H9 (cell line): ENCODE results near the gene RBFOX2. TPM values are rescaled to one million over a fixed set of nuclear protein-coding genes. Genes with fewer than 3 reads are reported as not detected.

ENCODE experiments used
- DNase-seq: peaks from one replicate; pipeline ENCODE4 v3.0.0-alpha.2; 2017
- H2AFZ ChIP-seq: one replicate; pipeline ENCODE4 v1.6.1; 2013; ENCODE audit warnings: mild to moderate bottlenecking, low read length, control low read depth, moderate library complexity
- H2AK5ac ChIP-seq: 2 replicates; pipeline ENCODE4 v1.6.1; 2013; ENCODE audit warnings: low read length, control low read depth, mixed read lengths; ENCODE audit not compliant: insufficient read length
- H2BK120ac ChIP-seq: one replicate; pipeline ENCODE4 v1.6.1; 2013; ENCODE audit warnings: low read depth, mild to moderate bottlenecking, low read length, control low read depth, inconsistent platforms; ENCODE audit not compliant: poor library complexity, severe bottlenecking
- H2BK12ac ChIP-seq: 2 replicates; pipeline ENCODE4 v1.6.1; 2013; ENCODE audit warnings: low read length, control low read depth, mixed read lengths, low read depth; ENCODE audit not compliant: insufficient read length
- H2BK15ac ChIP-seq: 2 replicates; pipeline ENCODE4 v1.6.1; 2013; ENCODE audit warnings: low read depth, low read length, control low read depth
- H2BK20ac ChIP-seq: one replicate; pipeline ENCODE4 v1.6.1; 2013; ENCODE audit warnings: low read depth, mild to moderate bottlenecking, low read length, control low read depth, inconsistent platforms; ENCODE audit not compliant: poor library complexity, severe bottlenecking
- H2BK5ac ChIP-seq: 2 replicates; pipeline ENCODE4 v1.6.1; 2013; ENCODE audit warnings: low read length, control low read depth, mixed read lengths; ENCODE audit not compliant: insufficient read length
- H3K14ac ChIP-seq: 2 replicates; pipeline ENCODE4 v1.6.1; 2013; ENCODE audit warnings: low read length, control low read depth; ENCODE audit not compliant: insufficient read depth
- H3K18ac ChIP-seq: 2 replicates; pipeline ENCODE4 v1.6.1; 2013; ENCODE audit warnings: low read depth, mild to moderate bottlenecking, mixed read lengths, low read length, control low read depth; ENCODE audit not compliant: insufficient read length
- H3K23ac ChIP-seq: 2 replicates; pipeline ENCODE4 v1.6.1; 2013; ENCODE audit warnings: low read length, control low read depth, mixed read lengths, low read depth; ENCODE audit not compliant: insufficient read length
- H3K23me2 ChIP-seq: 2 replicates; pipeline ENCODE4 v1.6.1; 2013; ENCODE audit warnings: low read depth, mild to moderate bottlenecking, mixed read lengths, low read length, control low read depth; ENCODE audit not compliant: insufficient read length, poor library complexity, severe bottlenecking
- H3K27ac ChIP-seq: 2 replicates; pipeline ENCODE4 v1.5.1; 2013; ENCODE audit warnings: low read length, control low read depth, mixed read lengths, low read depth; ENCODE audit not compliant: insufficient read length
- H3K27me3 ChIP-seq: 2 replicates; pipeline ENCODE4 v1.6.1; 2013; ENCODE audit warnings: low read length, control low read depth, inconsistent platforms; ENCODE audit not compliant: insufficient read depth
- H3K4ac ChIP-seq: 2 replicates; pipeline ENCODE4 v1.6.1; 2013; ENCODE audit warnings: low read depth, mild to moderate bottlenecking, control low read depth, inconsistent platforms, low read length, moderate library complexity
- H3K4me1 ChIP-seq: 2 replicates; pipeline ENCODE4 v1.6.1; 2013; ENCODE audit warnings: low read length, control low read depth, inconsistent platforms; ENCODE audit not compliant: insufficient read depth
- H3K4me2 ChIP-seq: 2 replicates; pipeline ENCODE4 v1.6.1; 2013; ENCODE audit warnings: low read length, control low read depth, mixed read lengths; ENCODE audit not compliant: insufficient read length, insufficient read depth
- H3K56ac ChIP-seq: 2 replicates; pipeline ENCODE4 v1.6.1; 2013; ENCODE audit warnings: low read depth, mild to moderate bottlenecking, mixed read lengths, low read length, control low read depth; ENCODE audit not compliant: insufficient read length
- H3K79me1 ChIP-seq: 2 replicates; pipeline ENCODE4 v1.6.1; 2013; ENCODE audit warnings: low read depth, mild to moderate bottlenecking, moderate library complexity, low read length, control low read depth, inconsistent platforms; ENCODE audit not compliant: insufficient read depth, poor library complexity, severe bottlenecking
- H3K79me2 ChIP-seq: 2 replicates; pipeline ENCODE4 v1.6.1; 2013; ENCODE audit warnings: low read length, control low read depth, inconsistent platforms; ENCODE audit not compliant: insufficient read depth
- H3K9ac ChIP-seq: 2 replicates; pipeline ENCODE4 v1.6.1; 2013; ENCODE audit warnings: low read length, control low read depth, mixed read lengths; ENCODE audit not compliant: insufficient read length; ENCODE audit errors: extremely low read depth
- H3K9me3 ChIP-seq: one replicate; pipeline ENCODE4 v1.6.1; 2013; ENCODE audit warnings: low read depth, low read length, inconsistent platforms; ENCODE audit not compliant: control insufficient read depth
- H3T11ph ChIP-seq: one replicate; pipeline ENCODE4 v1.6.1; 2013; ENCODE audit warnings: mild to moderate bottlenecking, low read length, control low read depth, inconsistent platforms
- H4K20me1 ChIP-seq: one replicate; pipeline ENCODE4 v1.6.1; 2013; ENCODE audit not compliant: control insufficient read depth, insufficient read length, insufficient read depth
- H4K5ac ChIP-seq: 2 replicates; pipeline ENCODE4 v1.6.1; 2013; ENCODE audit warnings: low read depth, mild to moderate bottlenecking, mixed read lengths, low read length, control low read depth; ENCODE audit not compliant: insufficient read length
- H4K8ac ChIP-seq: replicated peaks from 2 replicates; pipeline ENCODE4 v1.6.1; 2013; ENCODE audit warnings: low read length, control low read depth, mixed read lengths, low read depth; ENCODE audit not compliant: insufficient read length
- H4K91ac ChIP-seq: 2 replicates; pipeline ENCODE4 v1.6.1; 2013; ENCODE audit warnings: low read depth, mild to moderate bottlenecking, moderate library complexity, mixed read lengths, low read length, control low read depth; ENCODE audit not compliant: insufficient read length
- H3K27ac Mint-ChIP-seq, 3 experiments: 2 replicates in 2 of 3; 3 replicates in 1 of 3; pipeline ENCODE4 v1.8.0; 2020 to 2021; ENCODE audit warnings: mixed read lengths in 3 of 3, mild to moderate bottlenecking in 1 of 3, moderate library complexity in 1 of 3
- H3K27me3 Mint-ChIP-seq: 2 replicates; pipeline ENCODE4 v1.8.0; 2021; ENCODE audit warnings: low read depth, mild to moderate bottlenecking, moderate library complexity, mixed read lengths
- H3K36me3 Mint-ChIP-seq, 3 experiments: 2 replicates in 2 of 3; 3 replicates in 1 of 3; pipeline ENCODE4 v1.8.0; 2020 to 2021; ENCODE audit warnings: low read depth in 3 of 3, mixed read lengths in 3 of 3; ENCODE audit not compliant: insufficient read depth in 1 of 3
- H3K4me1 Mint-ChIP-seq, 2 experiments: 2 replicates each; pipeline ENCODE4 v1.8.0; 2020; ENCODE audit warnings: mixed read lengths in 2 of 2
- H3K4me3 Mint-ChIP-seq, 2 experiments: 2 replicates in 1 of 2; 3 replicates in 1 of 2; pipeline ENCODE4 v1.8.0; 2020 to 2021; ENCODE audit warnings: mild to moderate bottlenecking in 2 of 2, mixed read lengths in 2 of 2, moderate library complexity in 1 of 2
- H3K9me3 Mint-ChIP-seq, 2 experiments: 2 replicates in 1 of 2; 3 replicates in 1 of 2; pipeline ENCODE4 v1.8.0; 2020; ENCODE audit warnings: mild to moderate bottlenecking in 2 of 2, mixed read lengths in 2 of 2, moderate library complexity in 1 of 2
- CTCF ChIP-seq: fragments of 200-600 bp; sonication (generic); conservative IDR thresholded peaks from 3 replicates; pipeline ENCODE4 v1.8.0; 2021; ENCODE audit warnings: antibody characterized with exemption, mild to moderate bottlenecking
- WGBS: extraction: QIAGEN DNeasy Blood & Tissue Kit; methylation state at CpG from one replicate; pipeline ENCODE4 v1.1.7; 2013; ENCODE audit warnings: missing lambda C conversion rate, low lambda C conversion rate, mixed read lengths; ENCODE audit not compliant: insufficient read length; ENCODE audit errors: extremely low coverage; 5-methylcytosine and 5-hydroxymethylcytosine counted together
- total RNA-seq: library from RNA; stranded (reverse); gene quantifications from 2 replicates; pipeline ENCODE4 v1.2.1, GENCODE V29; 2021

The RBFOX2 gene
- total RNA-seq, 1 experiment from 2014 or later, result 84.7 TPM

GRCh38 chr22:35688913-35689675 is 339.5 kb downstream of the RBFOX2 start:
- H3K56ac ChIP-seq, result no peak overlapping the region
- no peaks in the 10 kb centered on the region for H3K9me3 ChIP-seq
- no peak overlapping the region for H3T11ph ChIP-seq
- H3K79me1 ChIP-seq, result no peaks in the 10 kb centered on the region
- H3K23me2 ChIP-seq, result no peaks in the 10 kb centered on the region
- no peak overlapping the region for H4K5ac ChIP-seq
- no peak overlapping the region for H3K4me2 ChIP-seq
- WGBS, result no CpG with 5 or more reads among the region's 10 CpGs
- no peak overlapping the region for H4K91ac ChIP-seq
- H3K18ac ChIP-seq, result no peak overlapping the region
- H2BK12ac ChIP-seq, result no peak overlapping the region
- no peak for DNase-seq
- H3K27me3 ChIP-seq, result no peaks in the 10 kb centered on the region
- no peaks in the 10 kb centered on the region; a peak in 1 of 5 replicates for H3K9me3 Mint-ChIP-seq
- H3K27me3 Mint-ChIP-seq, result peaks cover 11% of the 10 kb centered on the region
- H2BK15ac ChIP-seq, result no peak overlapping the region
- H3K4me3 Mint-ChIP-seq, result no peak overlapping the region
- H2AFZ ChIP-seq, result no peak overlapping the region
- H3K23ac ChIP-seq, result no peak overlapping the region
- no peak overlapping the region for H3K4ac ChIP-seq
- no peak for TF ChIP-seq CTCF
- H4K8ac ChIP-seq, result no peak overlapping the region
- H3K4me1 ChIP-seq, result no peaks in the 10 kb centered on the region
- H2AK5ac ChIP-seq, result no peak overlapping the region
- H3K14ac ChIP-seq, result no peak overlapping the region
- H3K27ac Mint-ChIP-seq, result no peak overlapping the region
- H2BK20ac ChIP-seq, result no peak overlapping the region
- no peaks in the 10 kb centered on the region for H3K79me2 ChIP-seq
- H3K9ac ChIP-seq, result no peak overlapping the region
- no peaks in the 10 kb centered on the region for H3K36me3 Mint-ChIP-seq
- no peaks in the 10 kb centered on the region for H3K4me1 Mint-ChIP-seq
- no peak overlapping the region for H2BK120ac ChIP-seq
- no peak overlapping the region for H2BK5ac ChIP-seq
- H3K27ac ChIP-seq, result no peak overlapping the region
- no peaks in the 10 kb centered on the region for H4K20me1 ChIP-seq

Other genes starting within 250 kb of the RBFOX2 start
- gene APOL3, start 131.9 kb upstream of the RBFOX2 start, total RNA-seq, result 0.13 TPM in 1 of 2 replicates, not detected in the other
- not detected in 2 replicates for gene APOL4, start 173.0 kb upstream of the RBFOX2 start, total RNA-seq
- gene APOL2, start 210.7 kb upstream of the RBFOX2 start, total RNA-seq, result 15.6 and 18.1 TPM in 2 replicates
- 0.13 TPM in 1 of 2 replicates, not detected in the other for gene APOL1, start 224.3 kb upstream of the RBFOX2 start, total RNA-seq